ENCODE results near the gene PLD5.

Gene PLD5

DNA sequence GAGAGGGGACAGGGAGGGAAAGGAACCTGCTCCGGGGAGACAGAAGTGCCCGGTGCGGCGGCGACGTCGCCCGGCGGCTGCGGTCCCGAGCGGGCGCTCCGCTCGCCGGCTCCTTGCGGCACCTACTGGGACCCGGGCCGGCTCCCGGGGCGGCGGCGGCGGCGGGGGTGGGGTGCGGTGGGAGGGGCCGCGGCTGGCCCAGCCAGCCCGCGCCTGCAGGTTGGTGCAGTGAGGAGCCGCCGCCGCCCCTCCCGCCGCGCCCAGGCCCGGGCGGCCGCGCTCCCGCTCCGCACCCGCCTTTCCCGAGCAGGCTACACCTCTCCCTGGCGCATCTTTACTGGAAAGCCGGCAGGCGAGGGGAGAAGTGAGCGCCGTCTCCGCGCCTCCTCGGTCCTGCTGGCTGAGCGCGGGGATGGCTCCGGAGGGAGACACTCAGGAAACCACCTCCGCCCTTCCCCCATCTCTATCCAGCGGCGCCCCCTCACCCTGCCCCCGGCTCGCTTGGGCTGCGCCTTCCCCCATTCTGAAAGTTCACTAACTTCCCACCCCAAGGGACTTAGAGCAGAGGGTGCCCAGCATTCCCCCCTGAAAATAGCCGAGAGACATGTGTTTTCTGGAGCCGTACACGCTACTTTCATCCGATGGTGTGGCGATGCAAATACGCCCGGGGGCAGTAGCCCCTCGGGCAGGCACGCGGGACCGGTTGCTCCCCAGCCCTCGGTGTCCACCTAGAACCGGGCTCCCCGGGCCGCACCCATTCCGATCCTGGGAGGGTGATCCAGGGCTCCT, at the start of gene PLD5:
Gene PLD5 (minus strand): TSS at position 127 of the 789 bp plus-strand sequence.
- DNase-seq (ENCODE audit: low read depth in 3 of 3) = no peak

DNA sequence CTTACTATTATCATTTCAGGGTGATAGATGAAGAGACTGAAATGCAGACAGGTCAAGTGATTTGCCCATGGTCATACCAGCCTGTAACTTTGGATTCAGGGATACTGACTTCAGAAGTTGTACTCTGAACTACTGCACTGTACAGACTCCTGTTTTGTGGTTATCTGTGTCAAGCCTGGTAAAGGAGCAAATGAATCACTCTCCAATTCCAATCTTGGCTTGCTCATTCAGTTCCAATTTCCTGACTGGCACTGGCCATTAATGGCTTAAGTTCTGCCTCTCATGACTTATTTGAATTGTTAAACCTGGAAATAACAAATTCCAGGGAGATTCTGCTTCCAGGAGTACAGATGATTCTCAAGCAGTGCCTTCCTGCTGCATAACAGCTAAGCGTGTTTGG, 45.4 kb upstream of the PLD5 start:
- no peak for DNase-seq (ENCODE audit: low read depth in 3 of 3)

DNA sequence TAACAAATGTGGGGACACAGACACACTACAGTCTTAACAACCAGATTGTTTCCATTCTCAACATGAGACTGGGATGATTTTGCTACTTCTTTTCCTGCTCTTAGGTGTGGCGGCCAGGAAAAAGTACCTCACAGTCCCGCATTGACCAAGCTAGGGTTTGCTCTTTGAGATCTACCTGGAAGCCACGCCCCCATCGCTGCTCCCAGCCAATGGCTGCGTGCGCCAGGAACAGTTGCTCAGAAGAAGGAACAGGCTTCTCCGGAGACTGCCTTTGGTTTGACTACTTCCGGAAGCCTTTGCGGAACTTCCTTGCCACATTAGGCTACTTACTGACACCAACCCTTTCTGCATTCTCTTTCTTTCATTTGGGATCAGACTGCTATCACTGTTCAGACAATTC, 44.2 kb upstream of the PLD5 start:
- DNase-seq (ENCODE audit: low read depth in 3 of 3) = no peak

DNA sequence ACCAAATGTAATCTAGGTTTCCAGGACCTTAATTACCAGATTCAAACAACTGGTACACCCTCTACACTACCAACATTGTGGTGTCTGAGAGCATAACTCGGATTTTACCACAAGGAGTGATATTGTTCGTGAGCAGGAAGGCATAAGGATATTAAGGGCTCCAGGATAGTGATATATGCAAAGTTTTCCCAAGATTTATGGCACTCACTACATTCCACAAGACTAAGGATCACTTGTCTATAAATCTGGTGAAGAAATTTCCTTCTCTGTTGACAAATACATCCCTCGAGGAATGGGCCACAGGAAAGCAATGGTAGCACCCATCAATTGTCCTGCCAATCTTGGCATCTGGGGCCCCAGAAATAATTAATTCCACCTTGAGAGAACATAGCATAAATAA, 43.1 kb upstream of the PLD5 start:
- DNase-seq (ENCODE audit: low read depth in 3 of 3) = no peak

DNA sequence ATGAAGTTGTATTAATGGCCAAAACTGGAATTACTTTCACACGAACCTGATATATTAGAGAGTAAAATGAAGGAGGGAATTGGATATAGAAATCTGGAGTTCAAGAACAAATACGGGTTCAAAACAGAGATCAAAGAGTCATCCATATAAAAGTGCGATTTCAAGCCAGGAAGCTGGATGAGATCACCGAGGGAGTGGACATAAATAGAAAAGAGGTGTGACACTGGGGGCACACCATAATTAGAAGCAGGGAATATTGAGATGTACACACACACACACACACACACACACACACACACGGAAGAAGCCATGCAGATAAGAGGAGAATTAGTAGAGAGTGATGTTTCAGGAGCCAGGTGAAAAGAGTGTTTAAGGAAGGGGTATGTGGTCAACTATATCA, 32.3 kb upstream of the PLD5 start:
- DNase-seq (ENCODE audit: low read depth in 3 of 3) = no peak

DNA sequence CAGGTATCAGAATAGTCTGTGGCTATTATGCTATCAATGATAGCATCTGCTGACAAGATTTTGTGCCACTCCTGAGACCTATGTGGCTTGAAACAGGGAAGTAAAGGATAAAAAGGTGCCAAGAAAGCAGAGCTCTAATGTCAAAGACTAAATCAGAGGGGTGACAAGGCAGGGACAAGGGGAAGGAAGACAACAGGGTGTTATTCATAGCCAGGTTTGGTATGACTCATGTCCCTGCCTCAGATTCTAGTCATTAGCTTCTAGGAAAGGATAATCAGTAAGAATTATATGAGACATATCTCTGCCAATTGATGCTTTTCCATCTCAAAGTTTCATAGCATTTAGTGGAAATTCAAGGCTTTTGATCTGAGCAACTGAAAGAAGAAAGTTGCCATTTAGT, 31.8 kb upstream of the PLD5 start:
- no peak for DNase-seq (ENCODE audit: low read depth in 3 of 3)

DNA sequence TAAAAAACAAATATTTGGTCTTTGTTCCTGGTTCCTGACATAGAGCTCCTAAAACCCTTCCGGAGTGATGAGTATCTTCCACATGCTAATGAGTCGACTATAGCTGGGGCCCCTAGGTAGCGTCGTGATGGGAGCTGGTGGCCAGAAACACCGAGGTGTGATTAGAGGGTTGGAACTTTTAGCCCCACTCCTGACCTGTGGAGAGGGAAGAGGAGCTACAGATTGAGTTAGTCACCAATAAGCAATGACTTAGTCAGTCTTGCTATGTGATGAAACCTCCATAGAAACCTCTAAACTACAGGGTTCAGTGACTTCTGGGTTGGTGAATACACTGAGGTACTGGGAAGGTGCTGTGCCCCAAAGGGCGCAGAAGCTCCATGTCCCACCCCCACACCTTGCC, 30.1 kb upstream of the PLD5 start:
- DNase-seq (ENCODE audit: low read depth in 3 of 3) = no peak

DNA sequence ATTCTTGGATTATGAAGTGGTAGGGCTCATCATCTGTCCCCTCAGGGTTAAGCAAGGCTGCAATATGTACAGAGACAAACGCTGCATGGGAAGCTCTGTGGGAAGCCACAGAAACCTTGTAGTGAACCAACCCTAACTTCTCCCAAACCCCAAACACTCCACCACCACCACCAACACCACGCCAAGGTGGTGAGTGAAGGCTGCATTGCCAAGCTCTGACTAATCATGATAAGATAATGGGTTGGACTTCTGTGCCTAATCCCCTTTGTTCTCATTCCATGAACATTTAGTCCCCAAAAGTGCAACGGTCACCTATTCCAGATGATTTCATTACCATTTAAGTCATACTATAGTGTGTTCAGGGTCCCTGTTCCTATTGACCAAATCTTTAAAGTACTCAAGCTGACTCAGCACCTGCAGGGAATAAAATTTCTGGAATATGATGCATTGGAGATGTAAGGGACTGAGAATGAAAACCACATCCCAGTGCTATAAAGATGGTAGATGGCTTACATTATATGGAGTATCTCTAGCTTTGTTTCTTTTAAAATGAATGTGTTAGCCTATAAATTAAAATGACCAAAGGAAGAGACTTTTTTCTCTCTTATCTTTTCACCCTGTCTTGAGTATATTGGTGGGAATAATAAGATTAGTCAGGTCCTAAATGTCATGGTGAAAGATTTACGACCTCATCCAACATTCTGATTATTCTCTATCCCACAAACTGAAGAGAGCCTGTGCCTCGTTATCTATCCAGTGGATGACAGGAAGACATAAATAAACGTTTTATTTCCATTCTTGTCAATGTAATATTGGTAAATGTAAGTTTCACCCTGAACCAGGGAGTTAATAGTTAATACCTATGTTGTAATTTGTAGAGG, 22.6 kb upstream of the PLD5 start:
- DNase-seq (ENCODE audit: low read depth in 3 of 3) = no peak

DNA sequence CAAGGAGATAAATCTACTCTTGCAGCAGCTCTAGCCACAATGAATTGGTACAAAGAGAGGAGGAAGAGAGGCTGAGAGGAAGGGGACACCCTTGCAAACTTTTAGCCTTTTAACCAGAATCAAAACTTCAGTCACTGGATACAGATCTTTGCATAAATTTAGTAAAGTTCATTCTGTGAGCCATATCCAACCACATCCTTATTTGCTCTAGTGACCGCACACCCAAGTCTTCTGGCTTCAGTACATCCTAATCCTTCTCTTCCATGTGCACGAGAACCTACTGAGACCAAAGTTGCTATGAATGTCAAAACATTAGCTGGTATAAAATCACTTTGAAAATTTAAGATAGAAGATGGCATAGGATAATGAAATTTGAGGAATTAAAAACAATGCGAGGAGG, 21.9 kb upstream of the PLD5 start:
- no peak for DNase-seq (ENCODE audit: low read depth in 3 of 3)

DNA sequence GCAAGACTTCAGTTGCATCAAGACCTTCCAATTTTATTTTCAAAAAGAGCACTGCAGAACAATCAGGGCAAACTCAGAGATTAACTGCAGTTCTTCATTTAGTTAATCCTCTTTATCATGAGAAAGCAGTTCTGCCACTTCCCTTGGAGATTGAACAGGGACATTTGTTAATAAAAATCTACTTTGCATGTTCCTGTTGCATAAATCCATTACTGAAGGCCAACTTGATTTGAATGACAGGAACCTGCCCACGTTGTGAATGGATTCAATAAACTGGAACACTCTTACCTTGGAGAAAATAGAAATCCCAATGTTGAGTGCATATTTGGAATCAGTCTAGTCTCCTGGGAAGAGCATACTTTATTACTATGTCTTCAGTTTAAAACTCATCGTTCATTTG, 19.6 kb upstream of the PLD5 start:
- DNase-seq (ENCODE audit: low read depth in 3 of 3) = no peak

DNA sequence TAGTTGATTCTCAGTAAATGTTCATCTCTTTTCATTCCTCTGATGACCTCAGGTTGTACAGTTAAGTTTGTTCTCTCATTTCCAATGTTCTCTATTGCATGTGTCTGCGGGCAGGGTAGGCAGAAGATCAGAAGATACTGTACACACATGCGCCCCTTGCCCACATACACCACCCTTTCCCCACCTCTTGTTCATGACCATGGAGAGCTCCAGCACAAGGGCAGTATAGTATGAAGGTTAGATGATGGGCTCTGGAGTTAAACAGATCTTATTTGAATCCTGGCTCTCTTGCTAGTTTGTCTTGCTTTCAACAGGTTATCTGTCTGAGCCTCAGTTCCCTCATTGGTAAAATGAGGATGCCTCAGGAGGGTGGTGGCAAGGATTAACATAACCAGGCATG, 17.8 kb upstream of the PLD5 start:
- DNase-seq (ENCODE audit: low read depth in 3 of 3) = no peak

DNA sequence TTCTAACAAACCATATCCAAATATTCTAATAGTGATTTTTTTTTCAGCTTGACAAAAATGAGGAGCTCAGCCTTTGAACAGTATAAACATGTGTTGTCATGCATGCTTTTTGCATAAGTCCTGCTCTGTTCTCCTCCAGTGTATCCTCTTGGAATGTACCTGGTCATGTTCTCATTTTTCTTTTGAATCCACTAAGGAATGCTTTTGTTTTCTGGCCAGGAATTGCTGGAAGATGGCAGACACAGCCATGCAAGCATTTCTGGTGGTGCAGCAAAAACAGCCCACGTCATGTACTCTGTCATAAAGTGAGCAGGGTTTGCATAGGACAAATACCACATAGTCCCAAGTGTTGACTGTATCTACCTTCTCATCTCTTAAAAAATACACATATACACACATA, 11.5 kb upstream of the PLD5 start:
- no peak for DNase-seq (ENCODE audit: low read depth in 3 of 3)

DNA sequence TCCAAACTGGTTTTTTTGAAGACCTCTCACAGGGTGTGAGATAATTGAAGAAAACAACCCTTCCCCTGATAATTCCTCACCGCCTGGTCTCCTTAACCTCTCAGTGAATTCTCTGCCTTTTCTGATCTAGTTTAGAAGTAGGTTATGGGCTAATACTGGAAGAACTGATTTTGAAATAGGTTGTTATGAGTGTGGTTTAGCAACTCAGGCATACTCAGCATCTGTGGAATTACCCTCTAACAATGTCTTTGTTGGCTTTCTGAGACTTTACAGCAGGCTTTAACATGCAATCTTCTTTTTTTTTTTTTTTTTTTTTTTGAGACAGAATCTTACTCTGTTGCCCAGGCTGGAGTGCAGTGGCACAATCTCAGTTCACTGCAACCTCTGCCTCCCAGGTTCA, 10.3 kb upstream of the PLD5 start:
- no peak for DNase-seq (ENCODE audit: low read depth in 3 of 3)

DNA sequence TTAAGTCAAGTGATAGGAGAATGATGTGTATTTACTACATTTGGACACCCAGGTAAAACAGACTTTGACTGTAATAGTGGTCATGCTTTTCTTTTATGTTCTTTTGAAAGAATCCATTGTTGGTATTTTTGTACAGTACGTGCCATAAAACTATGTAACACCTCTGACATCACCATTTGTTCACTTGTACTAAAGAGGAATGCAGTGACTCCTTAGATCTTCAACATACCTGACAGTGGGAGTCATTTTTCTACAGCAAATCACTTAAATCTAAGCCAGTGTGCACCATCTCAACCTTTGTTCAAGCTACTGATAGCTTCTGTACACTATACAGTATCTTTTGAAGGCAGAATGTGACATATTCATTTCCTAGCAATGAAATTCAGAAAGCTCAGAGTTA, 6.3 kb upstream of the PLD5 start:
- no peak for DNase-seq (ENCODE audit: low read depth in 3 of 3)

DNA sequence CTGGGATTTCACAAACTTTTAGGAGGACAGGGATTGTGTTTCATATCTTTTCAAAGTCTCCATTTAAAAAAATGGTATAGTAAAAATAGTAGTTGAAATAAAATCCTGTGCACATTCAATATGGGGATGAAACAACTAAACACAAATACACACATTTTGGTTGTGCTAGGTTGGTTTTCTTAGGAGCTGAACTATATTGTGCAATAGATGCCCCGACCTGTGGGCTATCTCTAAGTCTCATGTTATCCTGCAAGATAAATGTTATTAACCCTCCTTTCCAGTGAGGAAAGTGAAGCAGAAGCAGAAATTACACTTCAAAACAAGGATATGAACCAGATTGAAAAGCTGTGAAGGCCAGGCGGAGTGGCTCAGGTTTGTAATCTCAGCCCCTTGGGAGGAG, 1.3 kb upstream of the PLD5 start:
- no peak for DNase-seq (ENCODE audit: low read depth in 3 of 3)

DNA sequence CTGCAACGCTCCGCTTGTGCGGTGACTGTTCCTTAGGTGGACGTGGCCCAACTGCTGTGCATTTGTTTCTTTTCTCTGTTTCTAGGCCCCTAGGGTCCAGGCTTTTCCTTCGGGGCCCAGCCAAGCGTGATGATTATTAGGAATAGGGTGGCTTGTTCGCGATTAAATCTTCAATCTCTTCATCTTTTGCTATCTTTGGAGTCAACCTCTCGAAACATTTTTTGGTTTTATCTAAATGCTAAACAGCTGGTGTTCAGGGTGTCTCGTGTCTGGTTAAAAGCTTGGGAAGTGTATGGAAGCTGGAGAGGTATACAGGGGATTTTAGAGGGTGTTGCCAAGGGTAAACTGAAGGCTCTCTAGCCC, 844 bp upstream of the PLD5 start:
- no peak for DNase-seq (ENCODE audit: low read depth in 3 of 3)

DNA sequence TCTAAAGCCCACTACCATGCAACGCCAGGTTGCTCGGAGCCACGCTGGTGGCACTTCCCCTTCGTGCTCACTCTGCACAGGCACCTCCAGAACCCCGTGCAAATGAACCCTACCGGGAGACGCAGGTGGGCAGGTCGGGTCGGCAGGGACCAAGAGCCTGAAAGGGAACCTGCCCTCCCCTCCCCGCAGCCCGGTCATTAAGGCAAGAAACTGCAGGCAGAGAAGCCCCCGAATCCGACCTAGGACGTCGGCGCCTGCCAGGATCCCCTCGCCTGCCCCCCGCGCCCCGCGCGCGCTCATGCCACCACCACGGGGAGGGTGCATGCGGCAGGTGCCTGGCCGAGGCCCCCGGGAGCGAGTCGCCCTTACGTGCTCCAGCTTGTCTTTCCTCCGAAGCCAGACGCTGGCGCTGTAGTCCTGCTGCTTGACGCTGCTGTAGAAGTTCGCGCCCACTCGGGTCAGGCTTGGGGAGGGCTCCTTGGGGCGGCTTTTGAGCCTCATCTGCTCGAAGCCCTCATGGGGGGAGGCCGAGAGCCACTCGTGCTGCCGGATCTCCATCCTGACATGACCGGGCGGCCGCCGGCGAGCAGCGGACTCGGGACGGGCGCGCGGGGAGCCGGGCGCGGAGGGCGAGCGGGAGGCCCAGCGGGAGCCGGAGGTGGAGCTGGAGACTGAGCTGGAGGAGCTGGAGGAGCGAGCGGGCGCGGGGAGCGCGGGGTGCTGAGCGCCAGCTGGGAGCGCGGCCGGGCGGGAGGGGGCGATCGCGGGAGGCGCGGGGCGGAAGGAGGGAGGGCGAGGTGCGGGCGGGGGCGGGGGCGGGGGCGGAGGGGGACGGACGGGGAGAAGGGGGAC, 552 bp downstream of the PLD5 start:
- no peak for DNase-seq (ENCODE audit: low read depth in 3 of 3)

DNA sequence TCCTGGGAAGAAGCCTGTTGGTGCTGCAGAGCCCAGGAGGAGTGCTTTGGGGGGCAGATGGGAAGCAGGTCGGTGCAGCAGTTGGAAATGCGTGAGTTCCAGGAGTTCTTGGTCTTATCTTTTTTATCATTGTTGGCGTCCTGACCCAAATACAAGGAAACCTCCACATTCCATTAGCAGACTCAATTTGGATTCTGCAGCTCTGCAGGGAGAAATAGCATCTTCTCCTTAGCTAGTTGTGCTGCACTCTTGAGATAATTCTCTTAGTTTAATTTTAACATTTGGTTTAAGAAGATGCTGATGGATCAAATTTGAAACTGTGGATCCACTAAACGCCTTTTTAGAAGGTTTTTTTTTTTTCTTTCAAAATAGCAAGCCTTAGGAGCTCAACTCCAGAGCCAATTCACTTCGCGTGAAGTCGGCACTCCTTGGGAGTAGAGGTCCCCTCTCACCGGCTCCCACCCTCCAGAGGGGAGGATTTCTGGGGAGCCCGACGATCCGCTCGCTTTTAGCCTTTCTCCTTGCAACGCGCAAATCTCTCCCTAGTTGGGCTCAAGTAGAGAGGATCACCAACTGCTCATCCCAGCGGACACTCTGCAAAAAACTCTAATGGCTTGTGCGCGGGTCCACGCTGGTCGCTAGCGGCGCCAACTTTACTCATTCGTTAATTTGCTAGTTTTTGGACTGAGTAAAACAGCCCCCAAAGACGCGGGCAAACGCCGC, 1.3 kb downstream of the PLD5 start:
- no peak for DNase-seq (ENCODE audit: low read depth in 3 of 3)

DNA sequence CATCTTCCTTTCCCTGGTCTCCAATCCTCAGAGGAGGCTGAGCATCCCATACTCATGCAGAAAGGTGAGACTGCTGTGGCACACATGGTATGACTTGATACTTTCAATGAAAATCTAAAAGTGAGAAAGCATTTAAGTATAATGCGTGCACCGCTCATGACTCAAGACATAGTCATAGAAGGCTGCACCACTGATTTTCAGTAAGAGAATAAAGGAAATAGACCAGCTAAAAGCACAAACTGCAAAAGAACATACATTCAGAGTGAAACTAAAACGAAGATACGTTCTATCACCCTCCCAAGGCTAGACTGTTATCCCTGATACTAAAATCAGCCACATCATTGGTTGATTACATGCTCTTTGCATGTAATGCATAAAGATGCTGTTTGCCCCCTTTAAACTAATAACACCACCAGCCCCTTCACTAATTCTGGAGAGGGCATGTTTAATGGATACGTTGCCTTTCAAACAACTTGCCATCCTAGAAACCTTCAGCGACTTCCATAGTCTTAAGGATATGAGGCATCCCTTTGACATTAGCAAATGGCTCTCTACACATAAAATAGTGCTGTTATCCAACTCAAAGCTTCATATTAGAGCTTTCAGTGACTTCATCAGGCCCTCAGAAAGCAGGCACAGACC, 2.1 kb downstream of the PLD5 start:
- no peak for DNase-seq (ENCODE audit: low read depth in 3 of 3)

DNA sequence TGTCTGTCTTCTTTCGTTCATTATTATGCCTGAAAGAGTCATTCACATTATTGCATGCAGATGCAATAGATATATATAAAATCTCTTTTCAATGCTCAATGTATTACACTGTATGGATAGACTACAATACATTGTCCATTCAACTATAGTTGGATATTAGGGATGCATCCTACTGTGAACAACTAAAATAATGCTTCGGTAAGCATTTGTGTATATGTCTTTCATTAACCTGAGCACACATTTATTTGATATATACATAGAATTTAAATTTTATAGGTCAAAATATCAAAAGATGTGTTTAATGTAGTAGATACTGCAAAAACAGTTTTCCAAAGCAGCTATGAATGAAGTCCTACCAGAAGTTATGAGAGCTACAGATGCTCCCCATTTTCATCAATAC, 8.9 kb downstream of the PLD5 start:
- no peak for DNase-seq (ENCODE audit: low read depth in 3 of 3)

DNA sequence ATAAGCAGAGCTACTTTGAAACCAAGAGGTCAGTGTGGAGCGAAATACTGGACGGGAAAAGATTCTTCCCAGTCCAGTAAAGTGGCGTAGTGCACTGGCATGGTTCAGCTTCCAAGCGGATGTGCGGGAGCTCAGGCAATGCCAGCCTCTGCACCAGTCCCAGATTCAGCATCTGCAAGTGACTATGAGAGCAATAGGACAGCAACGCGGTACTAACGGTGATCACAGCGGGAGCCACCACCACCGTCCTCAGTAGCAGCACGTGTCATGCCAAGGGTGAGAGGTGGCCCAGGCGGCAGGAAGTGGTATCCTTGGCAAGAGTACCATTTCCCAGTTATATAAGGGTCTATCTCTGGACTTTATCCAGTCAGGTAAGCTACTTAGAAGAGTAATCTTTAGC, 17.8 kb downstream of the PLD5 start:
- no peak for DNase-seq (ENCODE audit: low read depth in 3 of 3)
